ENCODE results near the gene NCAM1.

NCAM1 gene

DNA sequence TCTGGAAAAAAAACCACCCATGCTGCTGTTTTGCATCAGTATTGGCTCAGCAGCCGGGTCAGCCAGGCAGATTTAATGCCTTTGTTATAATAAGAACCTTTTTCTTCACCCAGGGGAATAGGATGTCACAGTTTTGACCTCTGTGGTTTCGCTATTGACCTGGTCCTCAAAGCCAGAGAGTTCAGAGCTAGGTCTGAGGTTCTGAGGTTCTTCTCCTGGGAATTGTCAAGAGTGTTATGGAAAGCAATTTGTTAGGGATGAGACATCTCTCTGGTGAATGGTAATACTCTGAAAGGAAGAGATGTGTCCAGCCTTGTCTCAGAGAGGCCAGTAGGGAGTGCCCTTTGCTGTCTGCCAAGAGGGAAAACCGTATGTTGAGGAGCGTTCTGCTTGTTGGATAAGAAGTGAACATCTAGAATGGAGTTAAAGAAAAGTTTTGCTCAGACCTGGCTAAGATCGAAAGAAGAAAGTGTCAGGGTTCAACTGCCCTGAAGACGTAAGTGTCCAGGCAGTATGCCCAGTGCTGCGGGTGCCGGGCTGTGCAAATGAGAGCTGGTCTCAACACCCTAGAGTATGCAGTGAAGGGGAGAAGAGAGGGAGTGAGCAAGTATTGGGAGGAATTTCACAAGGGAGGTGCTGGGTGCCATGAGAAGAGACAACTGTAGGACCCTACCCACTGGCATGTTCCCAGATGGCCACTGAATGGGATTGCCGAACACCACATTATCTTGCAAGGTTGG lies 202.2 kb downstream of the NCAM1 start:
- H3K4me3 ChIP-seq (ENCODE audit: low read length), result no peak overlapping the region
- H3K4me1 ChIP-seq (ENCODE audit: control insufficient read depth, insufficient read depth, low read length), result no peaks in the 10 kb centered on the region
- DNase-seq (ENCODE audit: low read depth, low spot score), result no peak
- no peak overlapping the region for H3K27ac ChIP-seq (ENCODE audit: low read length)
- H3K9me3 ChIP-seq (ENCODE audit: control insufficient read depth, insufficient read depth, low read length), result no peaks in the 10 kb centered on the region
- no peaks in the 10 kb centered on the region for H3K27me3 ChIP-seq (ENCODE audit: control insufficient read depth, insufficient read depth, low read length)
- H3K36me3 ChIP-seq (ENCODE audit: control insufficient read depth, insufficient read depth, low read length), result no peaks in the 10 kb centered on the region
- WGBS (ENCODE audit: insufficient coverage, insufficient read length), result no CpG with 5 or more reads among the region's 9 CpGs

GRCh38 chr11:113166280-113166679 lies 205.1 kb downstream of the NCAM1 start:
- DNase-seq (ENCODE audit: low read depth, low spot score), result no peak
- H3K27me3 ChIP-seq (ENCODE audit: control insufficient read depth, insufficient read depth, low read length), result no peaks in the 10 kb centered on the region
- WGBS (ENCODE audit: insufficient coverage, insufficient read length), result no CpG with 5 or more reads among the region's 3 CpGs
- no peaks in the 10 kb centered on the region for H3K4me1 ChIP-seq (ENCODE audit: control insufficient read depth, insufficient read depth, low read length)
- no peak overlapping the region for H3K27ac ChIP-seq (ENCODE audit: low read length)
- no peaks in the 10 kb centered on the region for H3K9me3 ChIP-seq (ENCODE audit: control insufficient read depth, insufficient read depth, low read length)
- no peak overlapping the region for H3K4me3 ChIP-seq (ENCODE audit: low read length)
- H3K36me3 ChIP-seq (ENCODE audit: control insufficient read depth, insufficient read depth, low read length), result no peaks in the 10 kb centered on the region

- WGBS (ENCODE audit: insufficient coverage, insufficient read length), result no CpG with 5 or more reads among the region's 6 CpGs
- H3K27ac ChIP-seq (ENCODE audit: low read length), result no peak overlapping the region
- H3K27me3 ChIP-seq (ENCODE audit: control insufficient read depth, insufficient read depth, low read length), result no peaks in the 10 kb centered on the region
- no peaks in the 10 kb centered on the region for H3K4me1 ChIP-seq (ENCODE audit: control insufficient read depth, insufficient read depth, low read length)
- no peak for DNase-seq (ENCODE audit: low read depth, low spot score)
- H3K36me3 ChIP-seq (ENCODE audit: control insufficient read depth, insufficient read depth, low read length), result no peaks in the 10 kb centered on the region
- no peak overlapping the region for H3K4me3 ChIP-seq (ENCODE audit: low read length)
- H3K9me3 ChIP-seq (ENCODE audit: control insufficient read depth, insufficient read depth, low read length), result no peaks in the 10 kb centered on the region
These were observed 206.4 kb downstream of the NCAM1 start for GRCh38 chr11:113167599-113167998.

DNA sequence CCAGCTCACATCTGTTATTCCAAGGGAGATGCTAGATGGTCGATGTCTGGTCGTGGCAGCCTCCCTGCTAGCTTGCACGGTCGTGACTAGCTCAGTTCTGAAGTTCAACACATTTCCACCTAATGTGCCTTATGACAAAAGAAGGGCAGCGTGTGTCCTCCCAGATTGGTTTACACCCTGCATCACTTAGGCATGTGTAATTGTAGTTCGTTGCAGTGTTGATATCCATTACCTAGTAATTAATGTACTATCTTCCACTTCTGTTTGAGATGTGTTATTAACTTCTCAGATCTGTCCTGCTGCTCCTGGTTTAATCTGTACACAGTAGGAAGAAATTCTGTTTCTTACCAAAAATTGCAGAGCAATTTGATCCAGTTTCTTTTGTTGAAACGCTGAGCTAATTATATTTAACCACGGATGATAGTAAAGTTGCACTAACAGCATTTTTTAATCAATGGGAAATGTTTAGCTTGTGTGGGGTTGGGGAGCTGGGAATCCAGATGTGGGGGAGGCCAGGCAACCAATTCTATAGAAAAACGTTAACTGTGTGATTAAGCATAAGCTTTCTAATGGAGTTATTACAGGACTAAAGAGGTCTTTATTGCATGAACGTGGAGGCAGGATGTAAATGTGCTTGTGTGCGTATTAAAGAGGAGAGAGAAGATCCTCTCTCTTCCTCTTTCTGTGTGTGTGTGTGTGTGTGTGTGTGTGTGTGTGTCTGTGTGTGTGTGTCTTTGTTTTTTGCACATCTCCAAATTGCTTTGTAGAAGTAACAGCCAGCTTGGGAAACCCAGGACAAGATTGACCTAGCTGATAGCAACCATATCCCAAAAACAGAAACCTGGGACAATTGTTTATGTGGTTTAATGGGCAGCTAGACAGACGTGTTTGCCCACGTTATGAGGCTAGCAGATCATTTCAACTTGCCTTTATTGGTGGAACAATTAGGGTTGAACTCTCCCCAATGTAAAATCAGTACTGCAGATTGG lies 207.4 kb downstream of the NCAM1 start:
- H3K9me3 ChIP-seq (ENCODE audit: control insufficient read depth, insufficient read depth, low read length), result no peaks in the 10 kb centered on the region
- no peaks in the 10 kb centered on the region for H3K27me3 ChIP-seq (ENCODE audit: control insufficient read depth, insufficient read depth, low read length)
- no CpG with 5 or more reads among the region's 13 CpGs for WGBS (ENCODE audit: insufficient coverage, insufficient read length)
- no peak overlapping the region for H3K27ac ChIP-seq (ENCODE audit: low read length)
- H3K36me3 ChIP-seq (ENCODE audit: control insufficient read depth, insufficient read depth, low read length), result no peaks in the 10 kb centered on the region
- H3K4me1 ChIP-seq (ENCODE audit: control insufficient read depth, insufficient read depth, low read length), result no peaks in the 10 kb centered on the region
- H3K4me3 ChIP-seq (ENCODE audit: low read length), result no peak overlapping the region
- DNase-seq (ENCODE audit: low read depth, low spot score), result no peak

DNA sequence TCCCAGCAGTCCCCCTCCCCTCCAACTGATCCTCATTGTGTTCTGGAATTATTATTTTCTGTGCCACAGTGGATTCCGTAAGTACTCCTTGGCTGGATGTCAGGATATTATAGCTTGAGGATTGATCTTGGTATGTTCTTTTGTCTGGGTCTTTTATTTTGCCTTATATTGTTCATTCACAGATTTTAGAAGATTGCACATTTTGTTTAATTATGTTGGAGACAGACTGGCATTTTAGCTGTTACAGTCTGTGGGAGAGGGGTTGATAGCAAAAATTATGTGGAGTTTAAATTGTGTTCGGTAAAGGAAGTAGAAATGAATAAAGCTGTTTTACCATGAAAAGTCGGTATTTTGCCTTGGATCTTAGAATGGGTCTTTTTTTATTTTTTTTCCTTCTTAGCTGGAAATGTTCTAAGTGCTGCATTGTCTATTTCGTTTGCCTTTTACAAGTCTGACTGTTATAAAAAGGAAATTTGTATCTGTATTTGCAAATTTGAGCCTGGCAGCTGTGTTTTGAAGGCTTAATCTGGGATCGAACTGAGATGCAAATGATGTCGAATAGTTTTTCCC lies 211.2 kb downstream of the NCAM1 start:
- H3K36me3 ChIP-seq (ENCODE audit: control insufficient read depth, insufficient read depth, low read length), result no peaks in the 10 kb centered on the region
- no peaks in the 10 kb centered on the region for H3K27me3 ChIP-seq (ENCODE audit: control insufficient read depth, insufficient read depth, low read length)
- WGBS (ENCODE audit: insufficient coverage, insufficient read length), result 100% methylated on average over 2 of the region's 6 CpGs
- H3K27ac ChIP-seq (ENCODE audit: low read length), result no peak overlapping the region
- no peaks in the 10 kb centered on the region for H3K4me1 ChIP-seq (ENCODE audit: control insufficient read depth, insufficient read depth, low read length)
- DNase-seq (ENCODE audit: low read depth, low spot score), result no peak
- H3K9me3 ChIP-seq (ENCODE audit: control insufficient read depth, insufficient read depth, low read length), result no peaks in the 10 kb centered on the region
- no peak overlapping the region for H3K4me3 ChIP-seq (ENCODE audit: low read length)

GRCh38 chr11:113173126-113173525 lies 211.9 kb downstream of the NCAM1 start:
- DNase-seq (ENCODE audit: low read depth, low spot score), result no peak
- no peaks in the 10 kb centered on the region for H3K9me3 ChIP-seq (ENCODE audit: control insufficient read depth, insufficient read depth, low read length)
- no peaks in the 10 kb centered on the region for H3K27me3 ChIP-seq (ENCODE audit: control insufficient read depth, insufficient read depth, low read length)
- H3K4me1 ChIP-seq (ENCODE audit: control insufficient read depth, insufficient read depth, low read length), result no peaks in the 10 kb centered on the region
- H3K36me3 ChIP-seq (ENCODE audit: control insufficient read depth, insufficient read depth, low read length), result no peaks in the 10 kb centered on the region
- no peak overlapping the region for H3K4me3 ChIP-seq (ENCODE audit: low read length)
- no peak overlapping the region for H3K27ac ChIP-seq (ENCODE audit: low read length)
- no CpG with 5 or more reads among the region's 4 CpGs for WGBS (ENCODE audit: insufficient coverage, insufficient read length)

- H3K4me1 ChIP-seq (ENCODE audit: control insufficient read depth, insufficient read depth, low read length), result peaks cover 3% of the 10 kb centered on the region; the same call in 1 of the 2 replicates
- no peaks in the 10 kb centered on the region for H3K27me3 ChIP-seq (ENCODE audit: control insufficient read depth, insufficient read depth, low read length)
- no peaks in the 10 kb centered on the region for H3K9me3 ChIP-seq (ENCODE audit: control insufficient read depth, insufficient read depth, low read length)
- H3K27ac ChIP-seq (ENCODE audit: low read length), result no peak overlapping the region
- H3K4me3 ChIP-seq (ENCODE audit: low read length), result no peak overlapping the region
- WGBS (ENCODE audit: insufficient coverage, insufficient read length), result no CpG with 5 or more reads among the region's 1 CpG
- DNase-seq (ENCODE audit: low read depth, low spot score), result no peak
- H3K36me3 ChIP-seq (ENCODE audit: control insufficient read depth, insufficient read depth, low read length), result no peaks in the 10 kb centered on the region
These were observed 213.7 kb downstream of the NCAM1 start for GRCh38 chr11:113174882-113175281.

- Histone ChIP-seq H3K4me3 (ENCODE audit: low read length) (no peak overlapping the region), H3K36me3 (ENCODE audit: control insufficient read depth, insufficient read depth, low read length) (no peaks in the 10 kb centered on the region), H3K27me3 (ENCODE audit: control insufficient read depth, insufficient read depth, low read length) (no peaks in the 10 kb centered on the region), H3K9me3 (ENCODE audit: control insufficient read depth, insufficient read depth, low read length) (no peaks in the 10 kb centered on the region), H3K4me1 (ENCODE audit: control insufficient read depth, insufficient read depth, low read length) (peaks cover 3% of the 10 kb centered on the region; the same call in 1 of the 2 replicates), H3K27ac (ENCODE audit: low read length) (no peak overlapping the region)
- no peak for DNase-seq (ENCODE audit: low read depth, low spot score)
These were observed 215.6 kb downstream of the NCAM1 start for GRCh38 chr11:113176599-113177360.

GRCh38 chr11:113177671-113178070 lies 216.5 kb downstream of the NCAM1 start:
- no peaks in the 10 kb centered on the region for H3K27me3 ChIP-seq (ENCODE audit: control insufficient read depth, insufficient read depth, low read length)
- H3K36me3 ChIP-seq (ENCODE audit: control insufficient read depth, insufficient read depth, low read length), result no peaks in the 10 kb centered on the region
- no peak overlapping the region for H3K4me3 ChIP-seq (ENCODE audit: low read length)
- H3K27ac ChIP-seq (ENCODE audit: low read length), result no peak overlapping the region
- H3K9me3 ChIP-seq (ENCODE audit: control insufficient read depth, insufficient read depth, low read length), result no peaks in the 10 kb centered on the region
- H3K4me1 ChIP-seq (ENCODE audit: control insufficient read depth, insufficient read depth, low read length), result peaks cover 3% of the 10 kb centered on the region; the same call in 1 of the 2 replicates
- no peak for DNase-seq (ENCODE audit: low read depth, low spot score)
- WGBS (ENCODE audit: insufficient coverage, insufficient read length), result no CpG with 5 or more reads among the region's 5 CpGs

Data from iPS DF 6.9 (cell line).